Neural progenitor cell (in vitro differentiated cells): ENCODE measurements around the gene ENO2. TPM values are rescaled to one million over a fixed set of nuclear protein-coding genes. Genes with fewer than 3 reads are reported as not detected.
A peak's percentile ranks its signal among the peaks of the same experiment; 100 is the strongest.

Source experiments
- DNase-seq: peaks from one replicate; pipeline ENCODE4 v3.0.0-alpha.2; 2016; ENCODE audit warnings: low spot score
- H2AFZ ChIP-seq: fragments of 200-600 bp; sonication (generic); replicated peaks from 2 replicates; pipeline ENCODE4 v1.6.1; 2016; ENCODE audit warnings: antibody characterized with exemption
- H3F3A ChIP-seq: fragments of 200-600 bp; sonication (generic); 2 replicates; pipeline ENCODE4 v1.6.1; 2016; ENCODE audit warnings: antibody characterized with exemption, low read depth
- H3K27ac ChIP-seq: fragments of 200-600 bp; sonication (generic); 2 replicates; pipeline ENCODE4 v1.5.1; 2016; ENCODE audit warnings: mild to moderate bottlenecking
- H3K27me3 ChIP-seq: fragments of 200-600 bp; sonication (generic); 2 replicates; pipeline ENCODE4 v1.6.1; 2016; ENCODE audit warnings: mild to moderate bottlenecking, moderate library complexity
- H3K36me3 ChIP-seq: fragments of 200-600 bp; sonication (generic); 2 replicates; pipeline ENCODE4 v1.5.1; 2016
- H3K4me1 ChIP-seq: fragments of 200-600 bp; sonication (generic); 2 replicates; pipeline ENCODE4 v1.6.1; 2016; ENCODE audit warnings: mixed run types
- H3K4me2 ChIP-seq: fragments of 200-600 bp; sonication (generic); 2 replicates; pipeline ENCODE4 v1.6.1; 2016
- H3K4me3 ChIP-seq: fragments of 200-600 bp; sonication (generic); 2 replicates; pipeline ENCODE4 v1.5.1; 2016
- H3K79me2 ChIP-seq: fragments of 200-600 bp; sonication (generic); 2 replicates; pipeline ENCODE4 v1.6.1; 2016; ENCODE audit warnings: low read depth
- H3K9ac ChIP-seq: fragments of 200-600 bp; sonication (generic); 2 replicates; pipeline ENCODE4 v1.6.1; 2016
- H3K9me3 ChIP-seq: fragments of 200-600 bp; sonication (generic); 2 replicates; pipeline ENCODE4 v1.5.1; 2016; ENCODE audit warnings: low read depth
- H4K20me1 ChIP-seq: fragments of 200-600 bp; sonication (generic); 2 replicates; pipeline ENCODE4 v1.6.1; 2016; ENCODE audit warnings: low read depth
- H3K27ac Mint-ChIP-seq: 3 replicates; pipeline ENCODE4 v1.8.0; 2021; ENCODE audit warnings: mixed read lengths
- H3K27me3 Mint-ChIP-seq: 2 replicates; pipeline ENCODE4 v1.8.0; 2022; ENCODE audit warnings: low read depth, mild to moderate bottlenecking, inconsistent platforms, moderate library complexity, mixed read lengths; ENCODE audit not compliant: insufficient read depth
- H3K36me3 Mint-ChIP-seq: 3 replicates; pipeline ENCODE4 v1.8.0; 2021; ENCODE audit warnings: mixed read lengths
- H3K4me1 Mint-ChIP-seq: 3 replicates; pipeline ENCODE4 v1.8.0; 2021; ENCODE audit warnings: mixed read lengths
- H3K4me3 Mint-ChIP-seq: 3 replicates; pipeline ENCODE4 v1.8.0; 2021; ENCODE audit warnings: mild to moderate bottlenecking, moderate library complexity, mixed read lengths
- H3K9me3 Mint-ChIP-seq: 3 replicates; pipeline ENCODE4 v1.8.0; 2020; ENCODE audit warnings: mixed read lengths
- CTCF ChIP-seq: fragments of 200-600 bp; sonication (generic); IDR thresholded peaks from 2 replicates; pipeline ENCODE4 v1.5.1; 2017; ENCODE audit warnings: antibody characterized with exemption, mild to moderate bottlenecking
- EZH2 ChIP-seq: fragments of 200-600 bp; sonication (generic); IDR thresholded peaks from 2 replicates; pipeline ENCODE4 v1.6.1; 2017; ENCODE audit warnings: antibody characterized with exemption, mild to moderate bottlenecking, moderate library complexity
- EZH2phosphoT487 ChIP-seq: fragments of 200-600 bp; sonication (generic); IDR thresholded peaks from 2 replicates; pipeline ENCODE4 v1.6.1; 2017; ENCODE audit warnings: antibody characterized with exemption
- total RNA-seq: library from RNA; depleted of rRNA; stranded (reverse); fragments of >200 nt; gene quantifications from 2 replicates; pipeline ENCODE4 v1.2.3, GENCODE V29; 2015; ENCODE audit warnings: low replicate concordance

ENO2 gene
- total RNA-seq, 1 donor from 2014 or later, result 82.2 TPM

GRCh38 chr12:6916426-6917200 lies 2.2 kb downstream of the ENO2 start:
- no peaks in the 10 kb centered on the region for H3K36me3 ChIP-seq
- H3K79me2 ChIP-seq, result peaks cover 31% of the 10 kb centered on the region
- peaks cover 5% of the 10 kb centered on the region for H3K27me3 Mint-ChIP-seq
- peak overlapping the region; percentile 83 for H3K4me2 ChIP-seq
- no peaks in the 10 kb centered on the region for H3K9me3 ChIP-seq
- peak overlapping the region; percentile 27 for H3K4me3 Mint-ChIP-seq
- H3K27ac ChIP-seq, result no peak overlapping the region
- no peak overlapping the region for H2AFZ ChIP-seq
- no peak for DNase-seq
- H3K27ac Mint-ChIP-seq, result no peak overlapping the region
- TF ChIP-seq EZH2 (no peak), EZH2phosphoT487 (no peak), CTCF (no peak)
- no peaks in the 10 kb centered on the region for H3K27me3 ChIP-seq
- peaks cover 27% of the 10 kb centered on the region for H4K20me1 ChIP-seq
- H3K9me3 Mint-ChIP-seq, result no peaks in the 10 kb centered on the region
- H3K36me3 Mint-ChIP-seq, result peaks cover 33% of the 10 kb centered on the region
- peaks cover 14% of the 10 kb centered on the region for H3K4me1 ChIP-seq
- peaks cover 43% of the 10 kb centered on the region for H3K4me1 Mint-ChIP-seq
- H3K4me3 ChIP-seq, result peak overlapping the region; percentile 79
- H3K9ac ChIP-seq, result no peak overlapping the region
- peaks cover 21% of the 10 kb centered on the region for H3F3A ChIP-seq

GRCh38 chr12:6917491-6918231 lies 3.3 kb downstream of the ENO2 start:
- H3K36me3 Mint-ChIP-seq, result peaks cover 36% of the 10 kb centered on the region

GRCh38 chr12:6919588-6919987 lies 5.2 kb downstream of the ENO2 start:
- H3K36me3 ChIP-seq, result no peaks in the 10 kb centered on the region
- H3K4me3 Mint-ChIP-seq, result no peak overlapping the region
- no peak overlapping the region for H3K4me2 ChIP-seq
- H3F3A ChIP-seq, result peaks cover 35% of the 10 kb centered on the region
- H3K4me1 Mint-ChIP-seq, result peaks cover 55% of the 10 kb centered on the region
- H3K27ac Mint-ChIP-seq, result no peak overlapping the region
- H3K79me2 ChIP-seq, result peaks cover 22% of the 10 kb centered on the region
- no peak for DNase-seq
- peaks cover 37% of the 10 kb centered on the region for H4K20me1 ChIP-seq
- no peak overlapping the region for H3K27ac ChIP-seq
- H3K9ac ChIP-seq, result no peak overlapping the region
- peaks cover 7% of the 10 kb centered on the region for H3K27me3 Mint-ChIP-seq
- H3K36me3 Mint-ChIP-seq, result peaks cover 40% of the 10 kb centered on the region
- no peaks in the 10 kb centered on the region for H3K9me3 ChIP-seq
- no peak overlapping the region for H3K4me3 ChIP-seq
- H3K9me3 Mint-ChIP-seq, result no peaks in the 10 kb centered on the region
- H2AFZ ChIP-seq, result no peak overlapping the region
- no peaks in the 10 kb centered on the region for H3K27me3 ChIP-seq
- TF ChIP-seq CTCF (no peak), EZH2 (no peak), EZH2phosphoT487 (no peak)
- peaks cover 3% of the 10 kb centered on the region for H3K4me1 ChIP-seq

More at GRCh38 chr12:6917491-6918231, 3.3 kb downstream of the ENO2 start:
- H3K27ac ChIP-seq, result no peak overlapping the region
- H3K4me3 Mint-ChIP-seq, result no peak overlapping the region
- H3K79me2 ChIP-seq, result peaks cover 31% of the 10 kb centered on the region
- H3K27me3 ChIP-seq, result no peaks in the 10 kb centered on the region
- H3K4me2 ChIP-seq, result no peak overlapping the region
- H3K27me3 Mint-ChIP-seq, result peaks cover 5% of the 10 kb centered on the region
- H3K9ac ChIP-seq, result no peak overlapping the region
- H3K36me3 ChIP-seq, result no peaks in the 10 kb centered on the region
- no peak for DNase-seq
- peaks cover 13% of the 10 kb centered on the region for H3K4me1 ChIP-seq
- TF ChIP-seq EZH2, result no peak
- TF ChIP-seq EZH2phosphoT487, result no peak
- no peak for TF ChIP-seq CTCF
- peaks cover 29% of the 10 kb centered on the region for H4K20me1 ChIP-seq
- H3K9me3 ChIP-seq, result no peaks in the 10 kb centered on the region
- no peak overlapping the region for H3K27ac Mint-ChIP-seq
- no peaks in the 10 kb centered on the region for H3K9me3 Mint-ChIP-seq
- peaks cover 49% of the 10 kb centered on the region for H3K4me1 Mint-ChIP-seq
- no peak overlapping the region for H3K4me3 ChIP-seq
- H3F3A ChIP-seq, result peaks cover 27% of the 10 kb centered on the region
- no peak overlapping the region for H2AFZ ChIP-seq
